Measurements from ENCODE around the gene SH3GL2.

The SH3GL2 gene

GRCh38 chr9:17631396-17631795 lies 52.5 kb downstream of the SH3GL2 start:
- no peaks in the 10 kb centered on the region for H3K4me1 ChIP-seq (ENCODE audit: insufficient read depth, low read length)
- H3K36me3 ChIP-seq (ENCODE audit: insufficient read depth, low read length) = no peaks in the 10 kb centered on the region
- no peaks in the 10 kb centered on the region for H3K9me3 ChIP-seq (ENCODE audit: low read length)
- H3K4me3 ChIP-seq (ENCODE audit: low read depth in 1 of 2, low read length in 2 of 2) = no peak overlapping the region
- H3K27ac ChIP-seq (ENCODE audit: low read depth, low read length) = no peak overlapping the region
- H3K9ac ChIP-seq (ENCODE audit: low read length) = no peak overlapping the region
- H3K27me3 ChIP-seq (ENCODE audit: control insufficient read depth in 1 of 2, insufficient read depth in 2 of 2, low read length in 2 of 2) = no peaks in the 10 kb centered on the region

GRCh38 chr9:17632994-17633393 lies 54.1 kb downstream of the SH3GL2 start:
- Histone ChIP-seq H3K36me3 (ENCODE audit: insufficient read depth, low read length) (no peaks in the 10 kb centered on the region), H3K4me3 (ENCODE audit: low read depth in 1 of 2, low read length in 2 of 2) (no peak overlapping the region), H3K27ac (ENCODE audit: low read depth, low read length) (no peak overlapping the region), H3K9me3 (ENCODE audit: low read length) (no peaks in the 10 kb centered on the region), H3K4me1 (ENCODE audit: insufficient read depth, low read length) (no peaks in the 10 kb centered on the region), H3K27me3 (ENCODE audit: control insufficient read depth in 1 of 2, insufficient read depth in 2 of 2, low read length in 2 of 2) (no peaks in the 10 kb centered on the region), H3K9ac (ENCODE audit: low read length) (no peak overlapping the region)

- Histone ChIP-seq H3K27me3 (ENCODE audit: control insufficient read depth in 1 of 2, insufficient read depth in 2 of 2, low read length in 2 of 2) (no peaks in the 10 kb centered on the region), H3K9me3 (ENCODE audit: low read length) (no peaks in the 10 kb centered on the region), H3K27ac (ENCODE audit: low read depth, low read length) (no peak overlapping the region), H3K36me3 (ENCODE audit: insufficient read depth, low read length) (no peaks in the 10 kb centered on the region), H3K9ac (ENCODE audit: low read length) (no peak overlapping the region), H3K4me1 (ENCODE audit: insufficient read depth, low read length) (no peaks in the 10 kb centered on the region), H3K4me3 (ENCODE audit: low read depth in 1 of 2, low read length in 2 of 2) (no peak overlapping the region)
Measured at GRCh38 chr9:17635115-17635890, 56.4 kb downstream of the SH3GL2 start.

GRCh38 chr9:17636349-17636748 lies 57.5 kb downstream of the SH3GL2 start:
- no peak overlapping the region for H3K4me3 ChIP-seq (ENCODE audit: low read depth in 1 of 2, low read length in 2 of 2)

GRCh38 chr9:17636821-17637220 lies 58.0 kb downstream of the SH3GL2 start:
- Histone ChIP-seq H3K36me3 (ENCODE audit: insufficient read depth, low read length) (no peaks in the 10 kb centered on the region), H3K27ac (ENCODE audit: low read depth, low read length) (no peak overlapping the region), H3K9ac (ENCODE audit: low read length) (no peak overlapping the region), H3K4me3 (ENCODE audit: low read depth in 1 of 2, low read length in 2 of 2) (no peak overlapping the region), H3K9me3 (ENCODE audit: low read length) (no peaks in the 10 kb centered on the region), H3K4me1 (ENCODE audit: insufficient read depth, low read length) (no peaks in the 10 kb centered on the region), H3K27me3 (ENCODE audit: control insufficient read depth in 1 of 2, insufficient read depth in 2 of 2, low read length in 2 of 2) (no peaks in the 10 kb centered on the region)

More at GRCh38 chr9:17636349-17636748, 57.5 kb downstream of the SH3GL2 start:
- no peak overlapping the region for H3K27ac ChIP-seq (ENCODE audit: low read depth, low read length)
- H3K9me3 ChIP-seq (ENCODE audit: low read length) = no peaks in the 10 kb centered on the region
- no peak overlapping the region for H3K9ac ChIP-seq (ENCODE audit: low read length)
- no peaks in the 10 kb centered on the region for H3K4me1 ChIP-seq (ENCODE audit: insufficient read depth, low read length)
- H3K36me3 ChIP-seq (ENCODE audit: insufficient read depth, low read length) = no peaks in the 10 kb centered on the region
- no peaks in the 10 kb centered on the region for H3K27me3 ChIP-seq (ENCODE audit: control insufficient read depth in 1 of 2, insufficient read depth in 2 of 2, low read length in 2 of 2)

GRCh38 chr9:17637229-17637628 lies 58.4 kb downstream of the SH3GL2 start:
- Histone ChIP-seq H3K36me3 (ENCODE audit: insufficient read depth, low read length) (no peaks in the 10 kb centered on the region), H3K4me3 (ENCODE audit: low read depth in 1 of 2, low read length in 2 of 2) (no peak overlapping the region), H3K27me3 (ENCODE audit: control insufficient read depth in 1 of 2, insufficient read depth in 2 of 2, low read length in 2 of 2) (no peaks in the 10 kb centered on the region), H3K9ac (ENCODE audit: low read length) (no peak overlapping the region), H3K4me1 (ENCODE audit: insufficient read depth, low read length) (no peaks in the 10 kb centered on the region), H3K27ac (ENCODE audit: low read depth, low read length) (no peak overlapping the region), H3K9me3 (ENCODE audit: low read length) (no peaks in the 10 kb centered on the region)

- no peak overlapping the region for H3K27ac ChIP-seq (ENCODE audit: low read depth, low read length)
- no peaks in the 10 kb centered on the region for H3K4me1 ChIP-seq (ENCODE audit: insufficient read depth, low read length)
- no peaks in the 10 kb centered on the region for H3K27me3 ChIP-seq (ENCODE audit: control insufficient read depth in 1 of 2, insufficient read depth in 2 of 2, low read length in 2 of 2)
- no peak overlapping the region for H3K4me3 ChIP-seq (ENCODE audit: low read depth in 1 of 2, low read length in 2 of 2)
- no peaks in the 10 kb centered on the region for H3K36me3 ChIP-seq (ENCODE audit: insufficient read depth, low read length)
- H3K9me3 ChIP-seq (ENCODE audit: low read length) = no peaks in the 10 kb centered on the region
- H3K9ac ChIP-seq (ENCODE audit: low read length) = no peak overlapping the region
Measured at GRCh38 chr9:17648516-17648915, 69.7 kb downstream of the SH3GL2 start.

GRCh38 chr9:17651725-17652124 lies 72.9 kb downstream of the SH3GL2 start:
- Histone ChIP-seq H3K27me3 (ENCODE audit: control insufficient read depth in 1 of 2, insufficient read depth in 2 of 2, low read length in 2 of 2) (no peaks in the 10 kb centered on the region), H3K9ac (ENCODE audit: low read length) (no peak overlapping the region), H3K27ac (ENCODE audit: low read depth, low read length) (no peak overlapping the region), H3K4me3 (ENCODE audit: low read depth in 1 of 2, low read length in 2 of 2) (no peak overlapping the region), H3K9me3 (ENCODE audit: low read length) (no peaks in the 10 kb centered on the region), H3K36me3 (ENCODE audit: insufficient read depth, low read length) (no peaks in the 10 kb centered on the region), H3K4me1 (ENCODE audit: insufficient read depth, low read length) (no peaks in the 10 kb centered on the region)

GRCh38 chr9:17653947-17654465 lies 75.1 kb downstream of the SH3GL2 start:
- no peak overlapping the region for H3K4me3 ChIP-seq (ENCODE audit: low read depth in 1 of 2, low read length in 2 of 2)
- H3K9me3 ChIP-seq (ENCODE audit: low read length) = no peaks in the 10 kb centered on the region
- H3K4me1 ChIP-seq (ENCODE audit: insufficient read depth, low read length) = no peaks in the 10 kb centered on the region
- H3K27ac ChIP-seq (ENCODE audit: low read depth, low read length) = no peak overlapping the region
- H3K9ac ChIP-seq (ENCODE audit: low read length) = no peak overlapping the region
- no peaks in the 10 kb centered on the region for H3K27me3 ChIP-seq (ENCODE audit: control insufficient read depth in 1 of 2, insufficient read depth in 2 of 2, low read length in 2 of 2)
- no peaks in the 10 kb centered on the region for H3K36me3 ChIP-seq (ENCODE audit: insufficient read depth, low read length)

- Histone ChIP-seq H3K4me3 (ENCODE audit: low read depth in 1 of 2, low read length in 2 of 2) (no peak overlapping the region), H3K4me1 (ENCODE audit: insufficient read depth, low read length) (no peaks in the 10 kb centered on the region), H3K27ac (ENCODE audit: low read depth, low read length) (no peak overlapping the region), H3K36me3 (ENCODE audit: insufficient read depth, low read length) (no peaks in the 10 kb centered on the region), H3K9me3 (ENCODE audit: low read length) (no peaks in the 10 kb centered on the region), H3K9ac (ENCODE audit: low read length) (no peak overlapping the region), H3K27me3 (ENCODE audit: control insufficient read depth in 1 of 2, insufficient read depth in 2 of 2, low read length in 2 of 2) (no peaks in the 10 kb centered on the region)
Measured at GRCh38 chr9:17656889-17657288, 78.0 kb downstream of the SH3GL2 start.

- Histone ChIP-seq H3K9me3 (ENCODE audit: low read length) (no peaks in the 10 kb centered on the region), H3K36me3 (ENCODE audit: insufficient read depth, low read length) (no peaks in the 10 kb centered on the region), H3K4me1 (ENCODE audit: insufficient read depth, low read length) (no peaks in the 10 kb centered on the region), H3K9ac (ENCODE audit: low read length) (no peak overlapping the region), H3K4me3 (ENCODE audit: low read depth in 1 of 2, low read length in 2 of 2) (no peak overlapping the region), H3K27me3 (ENCODE audit: control insufficient read depth in 1 of 2, insufficient read depth in 2 of 2, low read length in 2 of 2) (no peaks in the 10 kb centered on the region), H3K27ac (ENCODE audit: low read depth, low read length) (no peak overlapping the region)
Measured at GRCh38 chr9:17658237-17658636, 79.4 kb downstream of the SH3GL2 start.

- Histone ChIP-seq H3K36me3 (ENCODE audit: insufficient read depth, low read length) (no peaks in the 10 kb centered on the region), H3K27me3 (ENCODE audit: control insufficient read depth in 1 of 2, insufficient read depth in 2 of 2, low read length in 2 of 2) (no peaks in the 10 kb centered on the region), H3K9me3 (ENCODE audit: low read length) (no peaks in the 10 kb centered on the region), H3K9ac (ENCODE audit: low read length) (no peak overlapping the region), H3K4me1 (ENCODE audit: insufficient read depth, low read length) (no peaks in the 10 kb centered on the region), H3K4me3 (ENCODE audit: low read depth in 1 of 2, low read length in 2 of 2) (no peak overlapping the region), H3K27ac (ENCODE audit: low read depth, low read length) (no peak overlapping the region)
Measured at GRCh38 chr9:17660158-17660557, 81.3 kb downstream of the SH3GL2 start.

Data from muscle layer of colon (tissue), 2 donors.